SK-N-SH treated with all-trans-retinoic acid at 6 μM for 48 hours (cell line): ENCODE measurements around the gene APBA2.

Source experiments
- ATAC-seq: fragments of 200-7000 bp; cut with Tn5 transposase; 3 replicates; pipeline ENCODE4 v1.9.1; 2020; ENCODE audit warnings: mild to moderate bottlenecking, moderate library complexity
- ARNTL ChIP-seq: fragments of 450-650 bp; formaldehyde crosslinking; IDR thresholded peaks from 2 replicates; pipeline ENCODE4 v1.5.0; 2020; ENCODE audit warnings: low read depth, mild to moderate bottlenecking, moderate library complexity, borderline replicate concordance
- BACH2 ChIP-seq: fragments of 250-450 bp; sonication (Bioruptor Pico); IDR thresholded peaks from 2 replicates; pipeline ENCODE4 v1.9.0; 2021; ENCODE audit warnings: mild to moderate bottlenecking, borderline replicate concordance
- CSDC2 ChIP-seq: fragments of 250-450 bp; sonication (Bioruptor Pico); IDR thresholded peaks from 2 replicates; pipeline ENCODE4 v1.5.0; 2020; ENCODE audit warnings: mild to moderate bottlenecking, moderate library complexity
- ESRRG ChIP-seq: fragments of 250-450 bp; sonication (Bioruptor Pico); IDR thresholded peaks from 2 replicates; pipeline ENCODE4 v1.6.1; 2021; ENCODE audit warnings: mild to moderate bottlenecking
- GLIS3 ChIP-seq: fragments of 250-450 bp; sonication (Bioruptor Pico); IDR thresholded peaks from 2 replicates; pipeline ENCODE4 v1.5.0; 2020; ENCODE audit warnings: mild to moderate bottlenecking, moderate library complexity
- ISL1 ChIP-seq: fragments of 250-450 bp; sonication (Bioruptor Pico); IDR thresholded peaks from 2 replicates; pipeline ENCODE4 v2.1.2; 2022; ENCODE audit warnings: mild to moderate bottlenecking, moderate library complexity
- OSR1 ChIP-seq: fragments of 250-450 bp; sonication (Bioruptor Pico); IDR thresholded peaks from 2 replicates; pipeline ENCODE4 v1.8.0; 2022; ENCODE audit warnings: moderate library complexity, mild to moderate bottlenecking, inconsistent platforms
- PPARA ChIP-seq: fragments of 250-450 bp; sonication (Bioruptor Pico); IDR thresholded peaks from 2 replicates; pipeline ENCODE4 v1.5.0; 2020; ENCODE audit warnings: mild to moderate bottlenecking, borderline replicate concordance
- RARB ChIP-seq: fragments of 250-450 bp; sonication (Bioruptor Pico); IDR thresholded peaks from 2 replicates; pipeline ENCODE4 v1.8.0; 2021; ENCODE audit warnings: mild to moderate bottlenecking, moderate library complexity
- SNAI2 ChIP-seq: fragments of 250-450 bp; sonication (Bioruptor Pico); IDR thresholded peaks from 2 replicates; pipeline ENCODE4 v1.5.0; 2020; ENCODE audit warnings: mild to moderate bottlenecking, moderate library complexity
- TCF4 ChIP-seq: fragments of 250-450 bp; sonication (Bioruptor Pico); IDR thresholded peaks from 2 replicates; pipeline ENCODE4 v1.8.0; 2021; ENCODE audit warnings: mild to moderate bottlenecking, moderate library complexity, borderline replicate concordance
- TOX ChIP-seq: fragments of 250-450 bp; sonication (Bioruptor Pico); IDR thresholded peaks from 2 replicates; pipeline ENCODE4 v1.8.0; 2021; ENCODE audit warnings: mild to moderate bottlenecking, moderate library complexity, borderline replicate concordance
- ZC3H10 ChIP-seq: fragments of 250-450 bp; sonication (Bioruptor Pico); IDR thresholded peaks from 2 replicates; pipeline ENCODE4 v1.5.1; 2021; ENCODE audit warnings: mild to moderate bottlenecking, moderate library complexity
- ZFP3 ChIP-seq: fragments of 250-450 bp; sonication (Bioruptor Pico); IDR thresholded peaks from 2 replicates; pipeline ENCODE4 v1.5.0; 2020; ENCODE audit warnings: mild to moderate bottlenecking, moderate library complexity
- ZFP30 ChIP-seq: fragments of 450-650 bp; formaldehyde crosslinking; IDR thresholded peaks from 2 replicates; pipeline ENCODE4 v1.5.0; 2022; ENCODE audit warnings: mild to moderate bottlenecking, moderate library complexity
- ZNF565 ChIP-seq: fragments of 450-650 bp; formaldehyde crosslinking; conservative IDR thresholded peaks from 2 replicates; pipeline ENCODE4 v1.5.0; 2020; ENCODE audit warnings: low read depth, mild to moderate bottlenecking, moderate library complexity
- ZNF8 ChIP-seq: fragments of 450-650 bp; formaldehyde crosslinking; IDR thresholded peaks from 2 replicates; pipeline ENCODE4 v1.5.0; 2020; ENCODE audit warnings: mild to moderate bottlenecking, moderate library complexity
- TF ChIP-seq, protein P1 (sequence below): fragments of 250-450 bp; sonication (Bioruptor Pico); IDR thresholded peaks from 2 replicates; pipeline ENCODE4 v1.5.1; 2020; ENCODE audit warnings: low read depth, mild to moderate bottlenecking, moderate library complexity
- TF ChIP-seq, protein P2 (sequence below): fragments of 250-450 bp; sonication (Bioruptor Pico); IDR thresholded peaks from 2 replicates; pipeline ENCODE4 v1.5.1; 2021; ENCODE audit warnings: mild to moderate bottlenecking, moderate library complexity
- TF ChIP-seq, protein P3 (sequence below): fragments of 250-450 bp; sonication (Bioruptor Pico); IDR thresholded peaks from 2 replicates; pipeline ENCODE4 v1.8.0; 2021; ENCODE audit warnings: low read depth, mild to moderate bottlenecking, moderate library complexity, borderline replicate concordance
- TF ChIP-seq, protein P4 (sequence below): fragments of 250-450 bp; sonication (Bioruptor Pico); IDR thresholded peaks from 2 replicates; pipeline ENCODE4 v1.8.0; 2020; ENCODE audit warnings: mild to moderate bottlenecking, moderate library complexity, borderline replicate concordance
- TF ChIP-seq, protein P5 (sequence below): fragments of 250-450 bp; sonication (Bioruptor Pico); IDR thresholded peaks from 2 replicates; pipeline ENCODE4 v1.5.0; 2020; ENCODE audit warnings: mild to moderate bottlenecking, moderate library complexity

The APBA2 gene

DNA sequence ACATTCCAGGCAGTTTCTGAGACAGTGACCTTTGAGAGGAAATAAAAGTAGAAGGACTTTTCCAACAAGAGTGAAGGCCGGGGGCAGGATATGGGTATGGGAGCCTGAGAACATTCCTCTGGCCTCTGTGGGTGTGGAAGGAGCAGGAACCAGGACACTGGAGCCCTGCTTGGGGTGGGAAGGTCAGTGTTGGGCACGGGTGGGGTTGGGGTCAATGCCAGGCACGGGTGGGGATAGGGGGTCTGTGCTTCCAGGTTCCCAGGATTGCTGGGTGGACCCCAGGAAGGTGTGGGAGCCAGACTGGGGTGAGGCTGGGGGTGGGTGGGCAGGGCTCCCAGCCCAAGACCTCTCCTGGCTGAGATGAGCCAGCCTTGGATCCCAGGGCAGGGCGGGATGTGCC lies 220.3 kb downstream of the APBA2 start:
- no peak for ATAC-seq
- TF ChIP-seq TOX (CRISPR knock-in tag) (no peak), PPARA (CRISPR knock-in tag) (no peak), GLIS3 (no peak), ARNTL (no peak), ZNF565 (CRISPR knock-in tag) (no peak), ESRRG (CRISPR knock-in tag) (no peak), CSDC2 (CRISPR knock-in tag) (no peak), TCF4 (CRISPR knock-in tag) (no peak), ZFP30 (CRISPR knock-in tag) (no peak)
- TF ChIP-seq, protein P1, sequence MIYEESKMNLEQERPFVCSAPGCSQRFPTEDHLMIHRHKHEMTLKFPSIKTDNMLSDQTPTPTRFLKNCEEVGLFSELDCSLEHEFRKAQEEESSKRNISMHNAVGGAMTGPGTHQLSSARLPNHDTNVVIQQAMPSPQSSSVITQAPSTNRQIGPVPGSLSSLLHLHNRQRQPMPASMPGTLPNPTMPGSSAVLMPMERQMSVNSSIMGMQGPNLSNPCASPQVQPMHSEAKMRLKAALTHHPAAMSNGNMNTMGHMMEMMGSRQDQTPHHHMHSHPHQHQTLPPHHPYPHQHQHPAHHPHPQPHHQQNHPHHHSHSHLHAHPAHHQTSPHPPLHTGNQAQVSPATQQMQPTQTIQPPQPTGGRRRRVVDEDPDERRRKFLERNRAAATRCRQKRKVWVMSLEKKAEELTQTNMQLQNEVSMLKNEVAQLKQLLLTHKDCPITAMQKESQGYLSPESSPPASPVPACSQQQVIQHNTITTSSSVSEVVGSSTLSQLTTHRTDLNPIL (CRISPR knock-in tag) = no peak
- TF ChIP-seq, protein P2, sequence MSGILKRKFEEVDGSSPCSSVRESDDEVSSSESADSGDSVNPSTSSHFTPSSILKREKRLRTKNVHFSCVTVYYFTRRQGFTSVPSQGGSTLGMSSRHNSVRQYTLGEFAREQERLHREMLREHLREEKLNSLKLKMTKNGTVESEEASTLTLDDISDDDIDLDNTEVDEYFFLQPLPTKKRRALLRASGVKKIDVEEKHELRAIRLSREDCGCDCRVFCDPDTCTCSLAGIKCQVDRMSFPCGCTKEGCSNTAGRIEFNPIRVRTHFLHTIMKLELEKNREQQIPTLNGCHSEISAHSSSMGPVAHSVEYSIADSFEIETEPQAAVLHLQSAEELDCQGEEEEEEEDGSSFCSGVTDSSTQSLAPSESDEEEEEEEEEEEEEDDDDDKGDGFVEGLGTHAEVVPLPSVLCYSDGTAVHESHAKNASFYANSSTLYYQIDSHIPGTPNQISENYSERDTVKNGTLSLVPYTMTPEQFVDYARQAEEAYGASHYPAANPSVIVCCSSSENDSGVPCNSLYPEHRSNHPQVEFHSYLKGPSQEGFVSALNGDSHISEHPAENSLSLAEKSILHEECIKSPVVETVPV = no peak
- TF ChIP-seq, protein P3, sequence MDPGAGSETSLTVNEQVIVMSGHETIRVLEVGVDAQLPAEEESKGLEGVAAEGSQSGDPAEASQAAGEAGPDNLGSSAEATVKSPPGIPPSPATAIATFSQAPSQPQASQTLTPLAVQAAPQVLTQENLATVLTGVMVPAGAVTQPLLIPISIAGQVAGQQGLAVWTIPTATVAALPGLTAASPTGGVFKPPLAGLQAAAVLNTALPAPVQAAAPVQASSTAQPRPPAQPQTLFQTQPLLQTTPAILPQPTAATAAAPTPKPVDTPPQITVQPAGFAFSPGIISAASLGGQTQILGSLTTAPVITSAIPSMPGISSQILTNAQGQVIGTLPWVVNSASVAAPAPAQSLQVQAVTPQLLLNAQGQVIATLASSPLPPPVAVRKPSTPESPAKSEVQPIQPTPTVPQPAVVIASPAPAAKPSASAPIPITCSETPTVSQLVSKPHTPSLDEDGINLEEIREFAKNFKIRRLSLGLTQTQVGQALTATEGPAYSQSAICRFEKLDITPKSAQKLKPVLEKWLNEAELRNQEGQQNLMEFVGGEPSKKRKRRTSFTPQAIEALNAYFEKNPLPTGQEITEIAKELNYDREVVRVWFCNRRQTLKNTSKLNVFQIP (CRISPR knock-in tag) = no peak

DNA sequence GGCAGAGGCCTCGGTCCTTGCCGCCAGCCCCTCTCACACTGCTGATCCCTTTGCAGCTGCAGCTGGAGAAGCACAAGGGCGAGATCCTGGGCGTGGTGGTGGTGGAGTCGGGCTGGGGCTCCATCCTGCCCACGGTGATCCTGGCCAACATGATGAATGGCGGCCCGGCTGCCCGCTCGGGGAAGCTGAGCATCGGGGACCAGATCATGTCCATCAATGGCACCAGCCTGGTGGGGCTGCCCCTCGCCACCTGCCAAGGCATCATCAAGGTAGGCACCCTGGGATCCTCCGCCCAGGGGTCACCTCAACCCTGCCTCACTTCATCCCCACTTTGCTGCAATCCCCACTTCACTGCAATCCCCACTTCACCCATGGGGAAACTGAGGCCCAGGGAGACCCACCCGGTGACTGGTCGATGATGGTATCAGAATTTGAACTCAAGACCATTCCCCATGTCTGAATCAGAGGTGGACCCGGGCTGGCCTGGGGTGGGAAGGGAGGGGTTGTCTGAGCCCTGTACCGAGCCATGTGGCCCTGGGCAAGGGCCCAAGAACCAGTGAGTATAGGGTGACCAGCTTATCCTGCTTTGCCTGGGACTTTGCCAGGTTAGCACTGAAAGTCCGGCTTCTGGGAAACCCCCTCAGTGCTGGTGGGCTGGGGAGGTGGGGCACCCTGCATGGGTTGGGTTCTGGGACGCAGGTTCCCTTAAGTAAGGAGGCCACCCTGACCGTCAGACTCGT lies 220.9 kb downstream of the APBA2 start:
- no peak for ATAC-seq
- TF ChIP-seq TCF4 (CRISPR knock-in tag) (no peak), BACH2 (no peak), ZNF8 (no peak), PPARA (CRISPR knock-in tag) (no peak), ISL1 (CRISPR knock-in tag) (no peak), CSDC2 (CRISPR knock-in tag) (no peak), ZC3H10 (CRISPR knock-in tag) (no peak), TOX (CRISPR knock-in tag) (no peak), ZFP3 (CRISPR knock-in tag) (no peak), OSR1 (CRISPR knock-in tag) (no peak), ZFP30 (CRISPR knock-in tag) (no peak), GLIS3 (no peak), RARB (CRISPR knock-in tag) (no peak), ESRRG (CRISPR knock-in tag) (no peak), SNAI2 (CRISPR knock-in tag) (no peak)
- TF ChIP-seq, protein P3 (CRISPR knock-in tag) = no peak
- TF ChIP-seq, protein P4, sequence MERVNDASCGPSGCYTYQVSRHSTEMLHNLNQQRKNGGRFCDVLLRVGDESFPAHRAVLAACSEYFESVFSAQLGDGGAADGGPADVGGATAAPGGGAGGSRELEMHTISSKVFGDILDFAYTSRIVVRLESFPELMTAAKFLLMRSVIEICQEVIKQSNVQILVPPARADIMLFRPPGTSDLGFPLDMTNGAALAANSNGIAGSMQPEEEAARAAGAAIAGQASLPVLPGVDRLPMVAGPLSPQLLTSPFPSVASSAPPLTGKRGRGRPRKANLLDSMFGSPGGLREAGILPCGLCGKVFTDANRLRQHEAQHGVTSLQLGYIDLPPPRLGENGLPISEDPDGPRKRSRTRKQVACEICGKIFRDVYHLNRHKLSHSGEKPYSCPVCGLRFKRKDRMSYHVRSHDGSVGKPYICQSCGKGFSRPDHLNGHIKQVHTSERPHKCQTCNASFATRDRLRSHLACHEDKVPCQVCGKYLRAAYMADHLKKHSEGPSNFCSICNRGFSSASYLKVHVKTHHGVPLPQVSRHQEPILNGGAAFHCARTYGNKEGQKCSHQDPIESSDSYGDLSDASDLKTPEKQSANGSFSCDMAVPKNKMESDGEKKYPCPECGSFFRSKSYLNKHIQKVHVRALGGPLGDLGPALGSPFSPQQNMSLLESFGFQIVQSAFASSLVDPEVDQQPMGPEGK (CRISPR knock-in tag) = no peak
- TF ChIP-seq, protein P1 (CRISPR knock-in tag) = no peak
- TF ChIP-seq, protein P2 = no peak
- TF ChIP-seq, protein P5, sequence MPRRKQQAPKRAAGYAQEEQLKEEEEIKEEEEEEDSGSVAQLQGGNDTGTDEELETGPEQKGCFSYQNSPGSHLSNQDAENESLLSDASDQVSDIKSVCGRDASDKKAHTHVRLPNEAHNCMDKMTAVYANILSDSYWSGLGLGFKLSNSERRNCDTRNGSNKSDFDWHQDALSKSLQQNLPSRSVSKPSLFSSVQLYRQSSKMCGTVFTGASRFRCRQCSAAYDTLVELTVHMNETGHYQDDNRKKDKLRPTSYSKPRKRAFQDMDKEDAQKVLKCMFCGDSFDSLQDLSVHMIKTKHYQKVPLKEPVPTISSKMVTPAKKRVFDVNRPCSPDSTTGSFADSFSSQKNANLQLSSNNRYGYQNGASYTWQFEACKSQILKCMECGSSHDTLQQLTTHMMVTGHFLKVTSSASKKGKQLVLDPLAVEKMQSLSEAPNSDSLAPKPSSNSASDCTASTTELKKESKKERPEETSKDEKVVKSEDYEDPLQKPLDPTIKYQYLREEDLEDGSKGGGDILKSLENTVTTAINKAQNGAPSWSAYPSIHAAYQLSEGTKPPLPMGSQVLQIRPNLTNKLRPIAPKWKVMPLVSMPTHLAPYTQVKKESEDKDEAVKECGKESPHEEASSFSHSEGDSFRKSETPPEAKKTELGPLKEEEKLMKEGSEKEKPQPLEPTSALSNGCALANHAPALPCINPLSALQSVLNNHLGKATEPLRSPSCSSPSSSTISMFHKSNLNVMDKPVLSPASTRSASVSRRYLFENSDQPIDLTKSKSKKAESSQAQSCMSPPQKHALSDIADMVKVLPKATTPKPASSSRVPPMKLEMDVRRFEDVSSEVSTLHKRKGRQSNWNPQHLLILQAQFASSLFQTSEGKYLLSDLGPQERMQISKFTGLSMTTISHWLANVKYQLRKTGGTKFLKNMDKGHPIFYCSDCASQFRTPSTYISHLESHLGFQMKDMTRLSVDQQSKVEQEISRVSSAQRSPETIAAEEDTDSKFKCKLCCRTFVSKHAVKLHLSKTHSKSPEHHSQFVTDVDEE (CRISPR knock-in tag) = no peak
